AG10803 (cell line): ENCODE data around the gene FBXW4.

ENCODE experiments used
- DNase-seq: peaks from one replicate; pipeline ENCODE4 v3.0.0; 2010; ENCODE audit warnings: low read depth
- H3K4me3 ChIP-seq: 2 replicates; pipeline ENCODE4 v1.5.1; 2011; ENCODE audit warnings: mild to moderate bottlenecking, low read length, control low read depth
- TF ChIP-seq, protein P1 (sequence below): conservative IDR thresholded peaks from 2 replicates; pipeline ENCODE4 v1.5.1; 2011; ENCODE audit warnings: mild to moderate bottlenecking, low read length, control low read depth, inconsistent platforms

Gene FBXW4

DNA sequence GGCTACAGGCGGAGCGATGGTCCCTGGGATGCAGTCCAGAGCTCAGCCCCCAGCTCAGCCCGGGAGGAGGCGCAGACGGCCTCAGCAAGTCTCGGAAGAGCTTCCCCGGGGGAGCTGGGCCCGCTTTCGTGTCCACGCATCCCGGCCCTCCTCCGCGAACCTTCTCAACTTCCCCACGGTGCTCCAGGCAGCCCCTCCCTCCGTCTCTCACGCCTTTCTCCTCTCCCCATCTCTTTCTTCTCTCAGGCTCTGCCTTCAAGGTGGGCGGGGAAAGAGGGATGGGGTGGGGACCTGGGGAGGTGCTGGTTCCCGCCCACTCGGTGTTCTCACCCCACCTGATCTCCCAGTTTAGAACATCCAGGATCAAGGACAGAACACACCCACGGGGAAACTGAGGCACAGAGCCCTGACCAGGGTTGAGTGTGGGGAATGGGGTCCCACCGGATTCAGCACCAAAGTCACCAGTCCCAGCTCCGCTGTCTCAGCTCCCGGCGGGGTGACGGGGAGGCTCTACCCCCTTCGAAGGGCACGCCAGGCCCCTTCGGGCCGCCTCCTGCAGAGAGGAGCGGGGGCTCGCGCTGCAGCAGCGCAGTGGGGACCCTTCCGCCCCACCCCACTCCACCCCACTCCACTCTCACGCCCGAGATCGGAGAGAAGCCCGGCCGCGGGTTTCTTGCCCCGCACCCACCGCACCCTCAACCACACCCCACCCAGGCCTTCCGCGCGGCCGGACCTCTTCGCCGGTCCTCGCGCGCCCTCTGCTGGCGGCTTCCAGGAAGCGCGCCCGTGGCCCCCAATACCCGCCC, 125.1 kb downstream of the FBXW4 start:
- TF ChIP-seq, protein P1, sequence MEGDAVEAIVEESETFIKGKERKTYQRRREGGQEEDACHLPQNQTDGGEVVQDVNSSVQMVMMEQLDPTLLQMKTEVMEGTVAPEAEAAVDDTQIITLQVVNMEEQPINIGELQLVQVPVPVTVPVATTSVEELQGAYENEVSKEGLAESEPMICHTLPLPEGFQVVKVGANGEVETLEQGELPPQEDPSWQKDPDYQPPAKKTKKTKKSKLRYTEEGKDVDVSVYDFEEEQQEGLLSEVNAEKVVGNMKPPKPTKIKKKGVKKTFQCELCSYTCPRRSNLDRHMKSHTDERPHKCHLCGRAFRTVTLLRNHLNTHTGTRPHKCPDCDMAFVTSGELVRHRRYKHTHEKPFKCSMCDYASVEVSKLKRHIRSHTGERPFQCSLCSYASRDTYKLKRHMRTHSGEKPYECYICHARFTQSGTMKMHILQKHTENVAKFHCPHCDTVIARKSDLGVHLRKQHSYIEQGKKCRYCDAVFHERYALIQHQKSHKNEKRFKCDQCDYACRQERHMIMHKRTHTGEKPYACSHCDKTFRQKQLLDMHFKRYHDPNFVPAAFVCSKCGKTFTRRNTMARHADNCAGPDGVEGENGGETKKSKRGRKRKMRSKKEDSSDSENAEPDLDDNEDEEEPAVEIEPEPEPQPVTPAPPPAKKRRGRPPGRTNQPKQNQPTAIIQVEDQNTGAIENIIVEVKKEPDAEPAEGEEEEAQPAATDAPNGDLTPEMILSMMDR, result peak; percentile 43
- peak overlapping the region; percentile 70 for H3K4me3 ChIP-seq
- peak; percentile 49 for DNase-seq

DNA sequence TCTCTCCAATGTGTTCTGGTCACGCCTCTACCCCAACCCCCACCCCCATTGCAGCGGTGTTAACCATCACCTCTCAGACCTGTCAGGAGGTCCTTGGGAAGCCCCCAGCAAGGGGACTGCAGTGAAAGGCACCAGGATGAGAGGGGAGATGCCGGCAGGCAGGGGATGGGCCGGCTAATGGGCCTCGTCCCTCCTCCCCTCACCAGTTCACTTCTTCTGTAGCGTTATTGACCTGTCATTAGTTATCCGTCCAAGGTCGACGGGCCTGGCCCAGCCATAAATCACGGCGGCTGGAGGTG, 125.7 kb downstream of the FBXW4 start:
- TF ChIP-seq, protein P1, result no peak
- no peak overlapping the region for H3K4me3 ChIP-seq
- DNase-seq, result no peak

DNA sequence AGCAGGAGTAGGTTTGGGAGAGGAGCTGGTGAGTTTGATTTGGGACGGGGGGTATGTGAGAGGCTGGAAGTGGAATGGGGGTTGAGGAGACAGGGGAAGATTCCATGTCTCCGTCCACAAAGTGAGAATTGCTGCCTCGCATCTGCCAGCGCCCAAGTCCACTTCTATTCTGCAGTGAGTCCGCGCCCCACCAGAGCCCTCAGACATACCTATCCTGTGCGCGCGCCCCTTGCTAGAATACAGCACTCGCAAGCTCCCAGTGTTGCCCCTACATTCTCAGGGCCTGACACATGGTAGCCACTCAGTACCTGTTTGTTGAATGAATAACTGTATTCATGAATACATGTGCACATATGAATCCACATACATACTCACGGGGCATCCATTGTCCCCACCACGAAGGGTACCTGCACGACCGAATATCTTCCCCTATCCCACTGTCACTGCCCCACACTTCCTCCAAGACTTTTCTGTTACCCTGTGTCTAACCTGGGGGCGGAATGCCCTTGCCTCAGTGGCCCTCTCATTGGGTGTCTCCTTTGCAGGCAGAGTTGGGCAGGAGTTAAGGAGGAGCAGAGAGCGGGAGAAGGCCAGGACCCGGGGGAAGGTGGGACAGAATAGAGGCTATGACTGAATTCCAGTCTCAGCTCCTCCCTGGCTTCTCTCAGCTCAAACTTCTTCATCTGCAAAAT, 126.8 kb downstream of the FBXW4 start:
- TF ChIP-seq, protein P1, result no peak
- H3K4me3 ChIP-seq, result no peak overlapping the region
- no peak for DNase-seq

DNA sequence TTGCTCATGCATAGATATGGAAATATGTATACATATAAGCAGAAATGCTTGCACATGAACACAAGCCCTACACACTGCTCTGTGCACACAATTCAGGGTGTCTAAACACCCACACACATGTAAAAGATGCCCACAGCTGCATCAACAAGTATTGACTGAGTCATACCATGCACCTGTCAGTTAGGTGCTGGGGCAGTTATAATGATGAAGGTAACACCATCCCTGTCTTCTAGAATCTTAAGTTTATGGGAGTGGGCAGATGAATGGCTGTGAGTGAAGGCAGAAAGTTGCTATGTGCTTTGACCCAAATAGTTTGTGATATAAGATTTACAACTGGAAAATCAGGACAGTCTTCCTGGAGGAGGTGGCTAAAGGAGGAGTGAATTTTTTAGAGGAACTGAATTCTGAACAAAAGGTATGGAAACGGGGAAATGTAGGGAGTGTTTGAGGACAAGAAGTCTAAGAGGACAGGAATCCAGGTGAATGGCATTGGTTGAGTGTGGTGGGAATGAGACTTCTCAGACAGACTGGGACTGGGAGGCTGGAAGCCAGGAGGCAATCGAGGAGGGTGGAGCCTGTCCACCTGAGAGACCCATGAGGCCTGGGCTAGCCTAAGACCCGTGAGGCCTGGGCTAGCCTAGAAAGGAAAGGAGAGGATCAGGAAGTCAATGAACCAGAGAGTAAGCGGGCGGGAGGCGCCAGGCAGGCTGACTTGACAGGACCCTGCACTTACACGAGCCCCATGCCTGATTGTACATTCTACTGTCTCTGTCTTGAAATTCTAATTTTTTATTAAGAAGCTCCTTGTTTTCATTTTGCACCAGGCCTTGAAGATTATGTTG, 127.6 kb downstream of the FBXW4 start:
- DNase-seq, result no peak
- TF ChIP-seq, protein P1, result no peak
- H3K4me3 ChIP-seq, result no peak overlapping the region

DNA sequence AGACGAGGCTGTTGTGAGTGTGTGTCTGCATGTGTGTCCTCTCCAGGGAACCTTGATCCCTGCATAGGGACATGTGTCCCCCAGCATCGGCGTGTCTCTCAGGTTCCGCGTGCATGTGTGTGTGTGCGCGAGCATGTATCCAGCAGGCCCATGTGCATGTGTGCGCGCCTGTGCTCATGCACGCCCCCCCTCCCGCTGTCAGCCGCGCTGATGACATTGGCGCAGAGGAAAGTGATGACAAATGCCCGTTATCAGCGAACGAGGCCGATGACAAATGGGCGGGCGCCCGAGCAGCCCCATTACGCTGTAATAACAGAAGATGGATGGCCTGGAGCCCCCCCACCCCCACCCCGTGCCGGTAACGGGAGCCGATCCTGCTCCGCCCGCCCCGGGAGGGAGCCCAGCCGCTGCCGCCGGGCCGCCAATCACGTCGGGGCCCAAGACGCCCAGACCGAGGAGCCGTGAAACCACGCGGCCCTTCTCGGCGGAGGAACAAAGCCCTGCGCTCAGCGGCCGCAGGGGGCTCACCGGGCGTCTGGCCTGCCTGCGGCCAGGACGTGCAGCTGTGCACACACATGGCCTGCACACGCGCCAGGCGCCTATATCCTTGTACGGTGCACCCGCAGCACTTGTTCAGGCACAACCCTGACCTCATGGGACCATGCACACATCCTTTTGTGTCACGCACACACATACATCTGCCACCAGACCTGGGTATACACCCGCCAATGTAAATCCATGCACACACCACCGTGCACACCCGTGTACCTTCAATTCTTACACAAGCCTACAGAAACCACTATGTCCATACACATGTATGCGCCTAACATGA, 128.4 kb downstream of the FBXW4 start:
- H3K4me3 ChIP-seq, result no peak overlapping the region; the same call in 1 of the 2 replicates
- TF ChIP-seq, protein P1, result no peak
- DNase-seq, result no peak

DNA sequence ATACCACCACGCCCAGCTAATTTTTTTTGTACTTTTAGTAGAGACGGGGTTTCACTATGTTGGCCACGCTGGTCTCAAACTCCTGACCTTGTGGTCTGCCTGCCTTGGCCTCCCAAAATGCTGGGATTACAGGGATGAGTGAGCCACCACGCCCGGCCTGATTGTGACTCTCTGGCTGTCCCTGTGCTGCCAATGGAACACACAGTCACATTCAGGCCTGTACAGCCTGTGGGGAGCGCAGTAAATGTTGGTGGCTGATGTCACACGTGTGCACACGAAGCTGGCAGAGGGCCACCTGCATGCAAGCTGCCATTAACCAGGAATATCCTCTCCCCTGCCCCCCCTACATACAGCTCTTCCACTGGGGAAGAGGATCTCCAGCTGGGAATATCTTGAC, 129.0 kb downstream of the FBXW4 start:
- DNase-seq, result no peak
- no peak overlapping the region for H3K4me3 ChIP-seq
- TF ChIP-seq, protein P1, result no peak
